H1 (cell line): ENCODE measurements around the gene IQCK. TPM values are rescaled to one million over a fixed set of nuclear protein-coding genes. Genes with fewer than 3 reads are reported as not detected.
A peak's percentile ranks its signal among the peaks of the same experiment; 100 is the strongest.

Source experiments
- CBX5 ChIP-seq: fragments of 300-800, 300-1000 bp; sonication (generic); IDR thresholded peaks from 2 replicates; pipeline ENCODE4 v1.7.1; 2016; ENCODE audit warnings: antibody characterized with exemption, low read length, low read depth
- HDAC2 ChIP-seq, 2 experiments: fragments of 300-600 bp in 1 of 2; sonication (generic) in 1 of 2; IDR thresholded peaks; 2 replicates each; pipeline ENCODE4 v1.6.1; 2011 to 2012; ENCODE audit warnings: low read depth in 2 of 2, low read length in 2 of 2, mild to moderate bottlenecking in 2 of 2, moderate library complexity in 2 of 2, borderline replicate concordance in 1 of 2, inconsistent platforms in 1 of 2
- ZNF274 ChIP-seq: IDR thresholded peaks from 2 replicates; pipeline ENCODE4 v1.7.0; 2012; ENCODE audit warnings: low read length, borderline replicate concordance; ENCODE audit errors: extremely low read depth
- polyA plus RNA-seq, 7 experiments: library from polyadenylated mRNA; depleted of rRNA in 3 of 7; stranded (reverse) in 5 of 7; unstranded in 2 of 7; fragments of >200 nt in 5 of 7; fragments of 200-250 nt in 2 of 7; gene quantifications; 1 replicate in 5 of 7; 2 replicates in 1 of 7; 4 replicates in 1 of 7; pipeline versions ENCODE4 v1.2.1 to v1.2.3, GENCODE V29; 2011 to 2013; ENCODE audit warnings: missing spikeins in 2 of 7, mixed read lengths in 2 of 7
- total RNA-seq: library from RNA; stranded (reverse); fragmentation: NEBNext Ultra II Directional; extraction: Animal tissue kit (Norgen Biotek cat#: 25700); gene quantifications from 2 replicates; pipeline ENCODE4 v1.2.1, GENCODE V29; 2021
- TF ChIP-seq, protein P1 (sequence below): fragments of 300-600 bp; sonication (generic); IDR thresholded peaks from 2 replicates; pipeline ENCODE4 v1.7.1; 2012; ENCODE audit warnings: low read length, moderate library complexity, mild to moderate bottlenecking, inconsistent platforms; ENCODE audit not compliant: insufficient replicate concordance

IQCK gene
- total and polyA plus RNA-seq, 2 of the 8 experiments (the other 6 are each of a cell fraction or from before 2014, with no cell fraction given): 6.2 to 9.3 TPM

DNA sequence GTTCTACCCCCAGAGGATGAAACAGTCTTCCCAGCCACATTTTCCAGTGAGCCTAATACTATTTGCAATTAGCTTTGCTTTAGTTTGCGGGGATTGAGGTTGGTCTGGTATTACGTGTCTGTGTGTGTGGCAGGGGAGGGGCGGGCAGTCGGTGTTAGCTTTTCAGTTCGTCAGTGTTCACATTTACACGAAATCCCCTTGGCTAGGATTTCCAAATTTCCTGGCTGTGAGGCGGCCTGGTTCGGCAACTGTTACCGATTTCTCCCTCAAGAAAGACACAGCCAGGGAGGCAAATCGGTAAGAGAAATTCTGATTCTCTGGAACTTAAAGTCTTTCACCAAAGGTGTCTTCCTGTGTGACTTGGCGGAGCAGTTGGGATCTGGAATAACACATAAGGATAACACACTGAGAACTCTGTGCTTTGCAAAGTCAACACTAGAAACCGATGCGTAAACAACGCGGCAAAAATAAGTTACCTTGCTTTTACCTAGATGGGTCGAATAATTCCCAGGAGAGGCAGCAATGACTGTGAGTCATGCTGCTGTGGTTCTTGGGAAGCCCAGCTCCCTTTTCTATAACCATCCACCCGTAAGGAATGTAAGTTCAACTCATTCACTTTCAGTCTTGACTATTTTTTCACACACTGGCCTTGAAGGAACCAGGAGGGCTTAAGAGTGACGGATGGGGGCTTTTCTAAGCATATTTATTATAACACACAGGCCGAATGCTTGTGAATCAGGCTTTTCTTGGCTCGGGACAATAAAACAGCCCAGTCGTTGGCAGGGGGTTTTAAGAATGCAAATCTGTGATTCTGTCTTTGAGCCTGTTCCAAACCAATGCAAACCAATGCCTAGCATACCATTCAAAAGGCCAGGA, 142.3 kb downstream of the IQCK start (continued):
- TF ChIP-seq, protein P1, sequence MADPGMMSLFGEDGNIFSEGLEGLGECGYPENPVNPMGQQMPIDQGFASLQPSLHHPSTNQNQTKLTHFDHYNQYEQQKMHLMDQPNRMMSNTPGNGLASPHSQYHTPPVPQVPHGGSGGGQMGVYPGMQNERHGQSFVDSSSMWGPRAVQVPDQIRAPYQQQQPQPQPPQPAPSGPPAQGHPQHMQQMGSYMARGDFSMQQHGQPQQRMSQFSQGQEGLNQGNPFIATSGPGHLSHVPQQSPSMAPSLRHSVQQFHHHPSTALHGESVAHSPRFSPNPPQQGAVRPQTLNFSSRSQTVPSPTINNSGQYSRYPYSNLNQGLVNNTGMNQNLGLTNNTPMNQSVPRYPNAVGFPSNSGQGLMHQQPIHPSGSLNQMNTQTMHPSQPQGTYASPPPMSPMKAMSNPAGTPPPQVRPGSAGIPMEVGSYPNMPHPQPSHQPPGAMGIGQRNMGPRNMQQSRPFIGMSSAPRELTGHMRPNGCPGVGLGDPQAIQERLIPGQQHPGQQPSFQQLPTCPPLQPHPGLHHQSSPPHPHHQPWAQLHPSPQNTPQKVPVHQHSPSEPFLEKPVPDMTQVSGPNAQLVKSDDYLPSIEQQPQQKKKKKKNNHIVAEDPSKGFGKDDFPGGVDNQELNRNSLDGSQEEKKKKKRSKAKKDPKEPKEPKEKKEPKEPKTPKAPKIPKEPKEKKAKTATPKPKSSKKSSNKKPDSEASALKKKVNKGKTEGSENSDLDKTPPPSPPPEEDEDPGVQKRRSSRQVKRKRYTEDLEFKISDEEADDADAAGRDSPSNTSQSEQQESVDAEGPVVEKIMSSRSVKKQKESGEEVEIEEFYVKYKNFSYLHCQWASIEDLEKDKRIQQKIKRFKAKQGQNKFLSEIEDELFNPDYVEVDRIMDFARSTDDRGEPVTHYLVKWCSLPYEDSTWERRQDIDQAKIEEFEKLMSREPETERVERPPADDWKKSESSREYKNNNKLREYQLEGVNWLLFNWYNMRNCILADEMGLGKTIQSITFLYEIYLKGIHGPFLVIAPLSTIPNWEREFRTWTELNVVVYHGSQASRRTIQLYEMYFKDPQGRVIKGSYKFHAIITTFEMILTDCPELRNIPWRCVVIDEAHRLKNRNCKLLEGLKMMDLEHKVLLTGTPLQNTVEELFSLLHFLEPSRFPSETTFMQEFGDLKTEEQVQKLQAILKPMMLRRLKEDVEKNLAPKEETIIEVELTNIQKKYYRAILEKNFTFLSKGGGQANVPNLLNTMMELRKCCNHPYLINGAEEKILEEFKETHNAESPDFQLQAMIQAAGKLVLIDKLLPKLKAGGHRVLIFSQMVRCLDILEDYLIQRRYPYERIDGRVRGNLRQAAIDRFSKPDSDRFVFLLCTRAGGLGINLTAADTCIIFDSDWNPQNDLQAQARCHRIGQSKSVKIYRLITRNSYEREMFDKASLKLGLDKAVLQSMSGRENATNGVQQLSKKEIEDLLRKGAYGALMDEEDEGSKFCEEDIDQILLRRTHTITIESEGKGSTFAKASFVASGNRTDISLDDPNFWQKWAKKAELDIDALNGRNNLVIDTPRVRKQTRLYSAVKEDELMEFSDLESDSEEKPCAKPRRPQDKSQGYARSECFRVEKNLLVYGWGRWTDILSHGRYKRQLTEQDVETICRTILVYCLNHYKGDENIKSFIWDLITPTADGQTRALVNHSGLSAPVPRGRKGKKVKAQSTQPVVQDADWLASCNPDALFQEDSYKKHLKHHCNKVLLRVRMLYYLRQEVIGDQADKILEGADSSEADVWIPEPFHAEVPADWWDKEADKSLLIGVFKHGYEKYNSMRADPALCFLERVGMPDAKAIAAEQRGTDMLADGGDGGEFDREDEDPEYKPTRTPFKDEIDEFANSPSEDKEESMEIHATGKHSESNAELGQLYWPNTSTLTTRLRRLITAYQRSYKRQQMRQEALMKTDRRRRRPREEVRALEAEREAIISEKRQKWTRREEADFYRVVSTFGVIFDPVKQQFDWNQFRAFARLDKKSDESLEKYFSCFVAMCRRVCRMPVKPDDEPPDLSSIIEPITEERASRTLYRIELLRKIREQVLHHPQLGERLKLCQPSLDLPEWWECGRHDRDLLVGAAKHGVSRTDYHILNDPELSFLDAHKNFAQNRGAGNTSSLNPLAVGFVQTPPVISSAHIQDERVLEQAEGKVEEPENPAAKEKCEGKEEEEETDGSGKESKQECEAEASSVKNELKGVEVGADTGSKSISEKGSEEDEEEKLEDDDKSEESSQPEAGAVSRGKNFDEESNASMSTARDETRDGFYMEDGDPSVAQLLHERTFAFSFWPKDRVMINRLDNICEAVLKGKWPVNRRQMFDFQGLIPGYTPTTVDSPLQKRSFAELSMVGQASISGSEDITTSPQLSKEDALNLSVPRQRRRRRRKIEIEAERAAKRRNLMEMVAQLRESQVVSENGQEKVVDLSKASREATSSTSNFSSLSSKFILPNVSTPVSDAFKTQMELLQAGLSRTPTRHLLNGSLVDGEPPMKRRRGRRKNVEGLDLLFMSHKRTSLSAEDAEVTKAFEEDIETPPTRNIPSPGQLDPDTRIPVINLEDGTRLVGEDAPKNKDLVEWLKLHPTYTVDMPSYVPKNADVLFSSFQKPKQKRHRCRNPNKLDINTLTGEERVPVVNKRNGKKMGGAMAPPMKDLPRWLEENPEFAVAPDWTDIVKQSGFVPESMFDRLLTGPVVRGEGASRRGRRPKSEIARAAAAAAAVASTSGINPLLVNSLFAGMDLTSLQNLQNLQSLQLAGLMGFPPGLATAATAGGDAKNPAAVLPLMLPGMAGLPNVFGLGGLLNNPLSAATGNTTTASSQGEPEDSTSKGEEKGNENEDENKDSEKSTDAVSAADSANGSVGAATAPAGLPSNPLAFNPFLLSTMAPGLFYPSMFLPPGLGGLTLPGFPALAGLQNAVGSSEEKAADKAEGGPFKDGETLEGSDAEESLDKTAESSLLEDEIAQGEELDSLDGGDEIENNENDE: peak; percentile 88
- TF ChIP-seq HDAC2 (IDR thresholded peaks at IDR 0.05; ENCODE audit: borderline replicate concordance in 1 of 2, low read depth in 2 of 2, low read length in 2 of 2): peak in 1 of 2 experiments; percentile 81; a peak in 1 of 4 replicates
- no peak for TF ChIP-seq CBX5
- TF ChIP-seq ZNF274: no peak
